Mesodermal cell (in vitro differentiated cells): Measurements from ENCODE around the gene CORO2B.

ENCODE experiments used
- H3K27ac ChIP-seq: 2 replicates; pipeline ENCODE4 v1.7.0; 2013; ENCODE audit warnings: mild to moderate bottlenecking, low read depth, low read length, moderate library complexity; ENCODE audit not compliant: severe bottlenecking
- H3K36me3 ChIP-seq: 2 replicates; pipeline ENCODE4 v1.7.1; 2013; ENCODE audit warnings: mild to moderate bottlenecking, low read length, moderate library complexity; ENCODE audit not compliant: control insufficient read depth, insufficient read depth
- H3K4me1 ChIP-seq: one replicate; pipeline ENCODE4 v1.7.1; 2013; ENCODE audit warnings: mild to moderate bottlenecking, low read length; ENCODE audit not compliant: insufficient read depth, control insufficient read depth, poor library complexity, severe bottlenecking
- H3K4me3 ChIP-seq: 2 replicates; pipeline ENCODE4 v1.7.0; 2013; ENCODE audit warnings: low read length, control low read depth, mild to moderate bottlenecking; ENCODE audit not compliant: insufficient read depth, poor library complexity, severe bottlenecking; ENCODE audit errors: extremely low read depth
- H3K9me3 ChIP-seq: 2 replicates; pipeline ENCODE4 v1.7.1; 2013; ENCODE audit warnings: mild to moderate bottlenecking, low read length, moderate library complexity; ENCODE audit not compliant: control insufficient read depth
- WGBS, 2 experiments: methylation state at CpG; one replicate each; pipeline ENCODE4 v1.1.5; 2013; ENCODE audit warnings: missing lambda C conversion rate in 2 of 2; ENCODE audit not compliant: insufficient coverage in 2 of 2; 5-methylcytosine and 5-hydroxymethylcytosine counted together

Gene CORO2B

DNA sequence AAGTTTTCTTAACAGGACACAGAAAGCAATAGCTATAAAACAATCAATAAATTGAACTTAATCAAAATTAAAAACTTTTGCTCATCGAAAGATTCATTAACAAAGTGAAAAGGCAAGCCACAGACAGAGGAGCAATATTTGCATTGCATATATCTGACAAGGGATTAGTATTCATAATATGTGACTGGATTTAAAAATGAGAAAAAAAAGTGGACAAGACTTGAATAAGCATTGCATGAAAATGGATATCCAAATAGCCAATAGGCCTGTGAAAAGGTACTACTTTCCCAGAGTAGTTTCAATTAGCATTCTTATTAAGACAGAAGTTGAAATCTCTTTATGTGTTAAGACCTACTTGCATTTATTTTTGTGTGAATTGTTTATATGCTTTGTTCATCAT is 84.7 kb downstream of the CORO2B start:
- Histone ChIP-seq H3K4me3 (no peak overlapping the region), H3K4me1 (no peaks in the 10 kb centered on the region), H3K36me3 (no peaks in the 10 kb centered on the region), H3K27ac (no peak overlapping the region), H3K9me3 (peaks cover 3% of the 10 kb centered on the region)
- WGBS, 2 experiments: no CpG with 5 or more reads among the region's 1 CpG

DNA sequence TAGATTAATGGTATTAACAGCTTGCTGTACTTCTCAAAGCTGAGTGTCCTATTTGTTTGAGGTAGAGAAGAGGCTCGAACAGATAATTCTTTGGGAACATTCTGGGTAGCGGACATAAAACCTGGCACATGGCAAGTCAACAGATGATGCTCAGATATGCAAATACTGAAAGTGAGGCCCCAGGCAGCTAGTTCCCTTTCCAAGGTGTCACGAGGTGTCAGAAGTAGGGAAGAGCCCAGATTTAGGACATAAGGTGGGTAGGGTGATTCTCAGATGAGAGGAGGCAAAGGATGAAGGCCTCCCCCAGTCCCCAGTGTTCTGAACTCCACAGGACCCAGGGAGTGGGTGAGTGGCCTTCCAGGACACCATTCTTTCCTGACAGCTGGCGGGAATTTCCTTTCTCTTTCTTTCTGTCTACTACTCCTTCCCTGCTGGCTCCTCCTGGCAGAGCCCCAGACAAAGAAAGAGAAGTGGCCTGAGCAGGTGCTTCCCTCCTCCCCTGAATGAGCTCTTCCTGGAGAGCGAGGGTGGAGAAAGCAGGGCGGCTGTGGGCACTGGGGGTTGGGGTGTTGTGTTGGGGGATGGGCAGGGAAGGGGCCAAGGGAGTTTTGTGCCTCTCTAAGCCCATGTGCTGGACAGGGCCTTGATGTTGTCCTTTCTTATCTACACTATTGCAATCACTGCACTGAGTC is 87.5 kb downstream of the CORO2B start:
- Histone ChIP-seq H3K4me3 (no peak overlapping the region), H3K36me3 (no peaks in the 10 kb centered on the region), H3K27ac (no peak overlapping the region), H3K9me3 (peaks cover 3% of the 10 kb centered on the region), H3K4me1 (no peaks in the 10 kb centered on the region)
- 69 to 71% methylated on average over 3 of the region's 6 CpGs for WGBS, 2 experiments

- 81 to 87% methylated on average over 10 to 11 of the region's 12 CpGs for WGBS, 2 experiments
- Histone ChIP-seq H3K27ac (no peak overlapping the region), H3K36me3 (no peaks in the 10 kb centered on the region), H3K4me1 (no peaks in the 10 kb centered on the region), H3K4me3 (no peak overlapping the region), H3K9me3 (peaks cover 3% of the 10 kb centered on the region)
Observed at GRCh38 chr15:68666812-68667450, 88.1 kb downstream of the CORO2B start.

DNA sequence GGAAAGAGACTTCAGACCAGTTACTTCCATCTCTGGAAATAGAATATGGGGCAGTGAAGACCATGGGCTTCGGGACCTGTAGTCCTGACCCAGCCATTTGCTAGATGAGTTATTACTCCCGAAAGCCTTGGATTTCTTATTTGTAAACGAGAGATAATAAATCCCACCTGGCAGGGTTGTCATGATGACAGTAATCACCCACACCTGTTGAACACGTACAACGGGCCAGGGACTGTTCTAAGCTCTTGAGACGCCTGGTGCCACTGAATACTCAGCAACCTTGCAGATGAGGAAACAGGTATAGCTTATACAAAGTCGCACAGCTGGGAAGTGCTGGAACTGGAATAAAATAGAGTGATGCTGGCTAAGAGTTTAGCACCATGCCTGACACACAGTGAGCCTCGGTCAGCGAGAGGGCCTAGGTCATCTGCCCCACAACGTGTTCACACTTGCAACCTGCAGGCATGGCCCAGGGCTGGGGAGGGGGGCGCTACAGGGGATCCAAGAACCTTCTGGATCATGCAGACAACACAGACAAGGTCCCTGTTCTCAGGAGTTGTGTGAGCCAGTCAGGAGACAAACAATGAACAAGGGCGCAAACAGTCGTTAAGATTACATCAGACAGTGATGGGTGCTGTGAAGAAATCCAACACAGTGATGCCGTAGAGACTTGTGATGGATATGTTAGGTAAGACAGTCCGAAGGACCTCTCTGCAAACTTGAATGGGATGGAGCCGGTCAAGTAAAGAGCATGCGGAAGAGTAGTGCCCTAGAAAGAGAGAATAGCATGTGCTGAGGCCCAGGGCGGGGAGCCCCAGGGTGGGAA is 89.2 kb downstream of the CORO2B start:
- Histone ChIP-seq H3K4me1 (no peaks in the 10 kb centered on the region), H3K27ac (no peak overlapping the region), H3K36me3 (no peaks in the 10 kb centered on the region), H3K9me3 (no peaks in the 10 kb centered on the region), H3K4me3 (no peak overlapping the region)
- WGBS, 2 experiments: 91 to 94% methylated on average over 17 to 18 of the region's 18 CpGs

DNA sequence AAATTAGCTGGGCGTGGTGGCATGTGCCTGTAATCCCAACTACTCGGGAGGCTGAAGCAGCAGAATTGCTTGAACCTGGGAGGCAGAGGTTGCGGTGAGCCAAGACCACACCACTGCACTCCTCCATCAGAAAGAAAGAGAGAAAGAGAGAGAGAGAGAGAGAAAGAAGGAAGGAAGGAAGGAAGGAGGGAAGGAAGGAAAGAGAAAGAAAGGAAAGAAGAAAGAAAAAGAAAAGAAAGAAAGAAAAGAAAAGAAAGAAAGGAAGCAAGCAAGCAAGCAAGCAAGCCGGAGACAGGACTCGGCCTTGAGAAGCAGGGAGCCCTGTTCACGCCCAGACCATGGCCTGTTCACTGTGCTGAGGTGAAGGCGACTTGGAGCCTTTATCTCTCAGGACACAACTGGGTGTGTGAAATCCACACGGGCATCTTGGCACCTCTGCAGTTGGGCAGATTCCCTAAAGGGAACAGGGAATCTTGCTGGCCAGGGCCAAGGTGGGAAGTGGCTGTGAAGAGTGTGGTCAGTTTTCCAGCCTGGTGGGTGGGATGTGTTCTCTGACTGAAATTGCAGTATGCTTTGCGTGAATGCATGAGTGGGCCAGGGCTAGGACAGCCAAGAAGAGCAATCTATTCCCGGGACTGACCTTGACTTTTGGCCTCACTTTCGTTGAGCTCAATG is 90.3 kb downstream of the CORO2B start:
- 85 to 94% methylated on average over 7 of the region's 11 CpGs for WGBS, 2 experiments
- Histone ChIP-seq H3K36me3 (no peaks in the 10 kb centered on the region), H3K4me1 (no peaks in the 10 kb centered on the region)

DNA sequence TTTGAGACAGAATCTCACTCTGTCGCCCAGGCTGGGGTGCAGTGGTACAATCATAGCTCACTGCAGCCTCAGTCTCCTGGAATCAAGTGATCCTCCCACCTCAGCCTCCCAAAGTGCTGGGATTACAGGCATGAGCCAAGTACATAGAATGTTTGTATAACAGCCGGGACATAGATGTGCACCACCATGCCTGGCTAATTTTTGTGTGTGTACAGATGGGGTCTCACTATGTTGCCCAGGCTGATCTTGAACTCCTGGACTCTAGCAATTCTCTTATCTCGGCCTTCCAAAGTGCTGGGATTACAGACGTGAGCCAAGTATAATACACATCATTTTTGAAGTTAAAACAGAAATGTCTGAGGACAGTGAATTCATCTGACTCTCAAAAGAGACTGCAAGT is 93.5 kb downstream of the CORO2B start:
- WGBS, 2 experiments: 33 to 60% methylated on average over 2 of the region's 4 CpGs

More for the DNA sequence above, 90.3 kb downstream of the CORO2B start:
- no peak overlapping the region for H3K27ac ChIP-seq
- H3K9me3 ChIP-seq: no peaks in the 10 kb centered on the region
- H3K4me3 ChIP-seq: no peak overlapping the region

GRCh38 chr15:68672781-68673205 is 94.0 kb downstream of the CORO2B start:
- H3K27ac ChIP-seq: no peak overlapping the region
- WGBS, 2 experiments: 0 to 10% methylated on average over 1 of the region's 4 CpGs
- no peaks in the 10 kb centered on the region for H3K36me3 ChIP-seq
- no peak overlapping the region for H3K4me3 ChIP-seq
- peaks cover 4% of the 10 kb centered on the region for H3K4me1 ChIP-seq
- no peaks in the 10 kb centered on the region for H3K9me3 ChIP-seq

More for the DNA sequence above, 93.5 kb downstream of the CORO2B start:
- no peaks in the 10 kb centered on the region for H3K9me3 ChIP-seq
- peaks cover 4% of the 10 kb centered on the region for H3K4me1 ChIP-seq
- H3K36me3 ChIP-seq: no peaks in the 10 kb centered on the region
- no peak overlapping the region for H3K27ac ChIP-seq
- no peak overlapping the region for H3K4me3 ChIP-seq

DNA sequence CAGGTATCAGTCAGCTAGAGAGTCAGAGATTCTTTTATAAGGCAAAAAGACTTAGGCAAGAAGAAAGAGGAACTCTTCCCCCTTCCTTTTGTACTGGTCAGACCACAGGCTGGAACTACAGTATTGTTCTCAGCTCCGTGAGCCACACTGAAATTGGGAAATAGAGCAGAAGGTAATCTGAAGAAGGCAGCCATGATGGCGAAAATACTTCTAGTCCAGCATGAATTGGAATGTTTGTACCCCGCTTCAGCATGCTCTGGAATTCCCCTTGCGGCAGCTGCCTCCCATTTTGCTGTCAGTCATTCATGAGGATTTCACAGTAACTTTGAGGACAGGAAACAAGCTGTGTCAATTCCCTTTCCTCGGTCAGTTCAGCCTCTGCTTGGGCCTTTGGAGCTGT is 96.2 kb downstream of the CORO2B start:
- Histone ChIP-seq H3K4me1 (peaks cover 4% of the 10 kb centered on the region), H3K9me3 (no peaks in the 10 kb centered on the region), H3K36me3 (no peaks in the 10 kb centered on the region), H3K27ac (no peak overlapping the region), H3K4me3 (no peak overlapping the region)
- 78 to 83% methylated on average over 4 to 5 of the region's 5 CpGs for WGBS, 2 experiments

- Histone ChIP-seq H3K4me1 (peaks cover 4% of the 10 kb centered on the region), H3K27ac (no peak overlapping the region), H3K36me3 (no peaks in the 10 kb centered on the region), H3K4me3 (no peak overlapping the region), H3K9me3 (no peaks in the 10 kb centered on the region)
- WGBS, 2 experiments: 91 to 92% methylated on average over 5 to 7 of the region's 7 CpGs
Observed at GRCh38 chr15:68676011-68676605, 97.3 kb downstream of the CORO2B start.

DNA sequence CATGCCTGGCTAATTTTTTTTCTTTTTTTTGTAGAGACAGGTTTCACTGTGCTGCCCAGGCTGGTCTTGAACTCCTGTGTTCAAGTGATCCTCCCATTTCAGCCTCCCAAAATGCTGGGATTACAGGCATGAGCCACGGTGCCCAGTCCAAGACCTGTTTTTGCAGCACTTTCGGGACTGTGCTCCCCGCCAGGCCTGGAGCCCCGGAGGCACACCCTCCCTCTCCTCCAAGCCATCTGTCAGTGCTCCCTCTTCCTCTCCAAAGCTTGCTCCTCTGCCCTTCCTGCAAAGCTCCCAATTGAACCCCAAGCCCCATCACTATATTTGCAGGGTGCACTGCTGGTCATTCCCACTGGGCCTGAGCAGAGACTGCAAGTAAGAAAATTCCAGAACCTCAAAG is 98.1 kb downstream of the CORO2B start:
- WGBS, 2 experiments: 93 to 98% methylated on average over 4 of the region's 4 CpGs
- H3K9me3 ChIP-seq: no peaks in the 10 kb centered on the region
- no peak overlapping the region for H3K4me3 ChIP-seq

More for the DNA sequence above, 98.1 kb downstream of the CORO2B start:
- H3K27ac ChIP-seq: no peak overlapping the region
- no peaks in the 10 kb centered on the region for H3K36me3 ChIP-seq
- peaks cover 4% of the 10 kb centered on the region for H3K4me1 ChIP-seq
